Epithelial cell of esophagus (primary cell): Measurements from ENCODE around the gene ZNF236.

Source experiments
- DNase-seq: peaks from one replicate; pipeline ENCODE4 v3.0.0; 2010; ENCODE audit warnings: low read depth
- H3K4me3 ChIP-seq: 2 replicates; pipeline ENCODE4 v1.5.1; 2011; ENCODE audit warnings: mild to moderate bottlenecking, low read length, control low read depth
- TF ChIP-seq, protein P1 (sequence below): IDR thresholded peaks from 2 replicates; pipeline ENCODE4 v1.5.1; 2011; ENCODE audit warnings: low read depth, mild to moderate bottlenecking, low read length, control low read depth, inconsistent platforms; ENCODE audit not compliant: insufficient read depth; ENCODE audit errors: missing control alignments

Gene ZNF236

DNA sequence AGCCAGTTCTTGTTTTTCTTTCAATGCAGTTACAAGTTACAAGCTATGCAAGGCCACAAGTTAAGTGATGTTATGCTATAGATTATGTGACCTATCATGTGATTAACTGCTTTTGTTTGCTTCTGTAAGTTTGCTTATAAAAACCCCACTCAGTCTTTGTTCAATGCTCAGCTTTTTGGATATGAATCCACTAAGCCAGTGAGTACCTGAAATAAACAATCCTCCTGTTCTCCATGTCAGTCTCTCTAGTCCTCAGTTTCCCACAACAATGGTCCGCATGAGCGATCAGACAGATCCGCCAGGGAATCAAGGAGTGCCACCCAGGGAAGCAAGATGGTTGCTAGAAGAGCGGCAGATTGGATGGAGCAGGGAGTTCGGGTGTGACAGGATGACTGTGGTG lies 30.7 kb upstream of the ZNF236 start:
- DNase-seq = no peak
- TF ChIP-seq, protein P1, sequence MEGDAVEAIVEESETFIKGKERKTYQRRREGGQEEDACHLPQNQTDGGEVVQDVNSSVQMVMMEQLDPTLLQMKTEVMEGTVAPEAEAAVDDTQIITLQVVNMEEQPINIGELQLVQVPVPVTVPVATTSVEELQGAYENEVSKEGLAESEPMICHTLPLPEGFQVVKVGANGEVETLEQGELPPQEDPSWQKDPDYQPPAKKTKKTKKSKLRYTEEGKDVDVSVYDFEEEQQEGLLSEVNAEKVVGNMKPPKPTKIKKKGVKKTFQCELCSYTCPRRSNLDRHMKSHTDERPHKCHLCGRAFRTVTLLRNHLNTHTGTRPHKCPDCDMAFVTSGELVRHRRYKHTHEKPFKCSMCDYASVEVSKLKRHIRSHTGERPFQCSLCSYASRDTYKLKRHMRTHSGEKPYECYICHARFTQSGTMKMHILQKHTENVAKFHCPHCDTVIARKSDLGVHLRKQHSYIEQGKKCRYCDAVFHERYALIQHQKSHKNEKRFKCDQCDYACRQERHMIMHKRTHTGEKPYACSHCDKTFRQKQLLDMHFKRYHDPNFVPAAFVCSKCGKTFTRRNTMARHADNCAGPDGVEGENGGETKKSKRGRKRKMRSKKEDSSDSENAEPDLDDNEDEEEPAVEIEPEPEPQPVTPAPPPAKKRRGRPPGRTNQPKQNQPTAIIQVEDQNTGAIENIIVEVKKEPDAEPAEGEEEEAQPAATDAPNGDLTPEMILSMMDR = no peak
- H3K4me3 ChIP-seq = no peak overlapping the region

DNA sequence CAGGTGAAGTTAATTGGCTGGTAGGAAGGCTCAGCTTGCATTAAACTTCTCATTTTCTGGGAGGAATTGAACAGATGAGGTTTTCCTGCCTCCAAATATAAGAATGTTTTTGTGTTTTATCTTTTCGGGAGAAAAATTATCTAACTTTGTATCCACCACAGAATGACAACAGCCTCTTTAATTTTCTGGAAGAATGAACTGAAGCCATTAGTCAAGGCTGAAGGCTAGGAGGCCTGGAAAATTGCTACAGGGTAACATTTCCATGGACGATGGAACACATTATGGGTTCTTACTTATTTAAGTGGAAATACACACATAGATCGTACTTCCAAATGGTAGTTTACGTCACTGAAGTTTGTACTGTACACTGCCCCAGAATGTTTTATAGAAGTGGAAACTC lies 28.0 kb upstream of the ZNF236 start:
- DNase-seq = no peak
- TF ChIP-seq, protein P1 = no peak

DNA sequence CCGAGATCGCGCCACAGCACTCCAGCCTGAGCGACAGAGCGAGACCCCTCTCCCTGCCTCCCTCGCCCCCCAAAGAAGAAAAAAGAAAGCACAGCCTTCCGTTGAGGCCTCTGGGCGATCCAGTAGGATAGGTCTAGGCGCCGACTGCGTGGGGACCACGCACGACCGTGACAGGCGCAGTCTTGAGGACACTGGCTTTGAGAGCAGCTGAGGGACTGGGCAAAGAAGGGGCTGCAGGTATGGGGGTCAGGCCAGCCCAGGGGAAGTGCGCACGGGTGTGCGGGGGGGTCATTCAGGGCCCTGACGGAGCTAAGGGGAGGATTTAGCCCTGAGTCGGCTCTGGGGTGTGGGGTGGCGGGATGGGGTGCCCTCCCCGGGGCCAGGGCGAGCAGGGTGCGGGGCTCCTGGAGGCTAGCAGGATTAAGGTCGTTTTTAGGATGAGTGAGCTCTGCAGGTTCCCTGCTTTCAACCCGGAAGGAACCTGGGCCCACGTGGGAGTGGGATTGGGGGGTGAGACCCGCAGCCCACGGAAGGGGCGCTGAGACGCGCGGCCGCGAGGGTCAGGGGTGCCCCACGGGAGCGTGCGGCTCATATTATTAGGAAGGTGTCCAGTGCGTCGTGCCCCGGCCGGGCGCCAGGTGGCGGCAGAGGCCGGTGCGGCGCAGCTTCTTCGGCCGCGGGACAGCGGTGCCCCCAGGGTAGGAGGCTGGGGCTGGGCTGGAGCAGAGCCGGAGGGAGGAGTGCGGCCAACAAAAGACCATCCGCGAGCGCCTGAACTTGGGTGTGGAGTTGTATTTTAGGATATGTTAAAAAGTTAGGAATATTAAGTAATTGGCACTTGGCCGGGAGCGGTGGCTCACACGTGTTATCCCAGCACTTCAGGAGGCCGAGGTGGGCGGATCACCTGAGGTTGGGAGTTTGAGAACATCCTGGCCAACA lies 20.5 kb upstream of the ZNF236 start:
- peak; percentile 63 for DNase-seq
- peak overlapping the region; percentile 35 for H3K4me3 ChIP-seq
- TF ChIP-seq, protein P1 = peak; percentile 57

More for the DNA sequence above, 28.0 kb upstream of the ZNF236 start:
- no peak overlapping the region for H3K4me3 ChIP-seq

DNA sequence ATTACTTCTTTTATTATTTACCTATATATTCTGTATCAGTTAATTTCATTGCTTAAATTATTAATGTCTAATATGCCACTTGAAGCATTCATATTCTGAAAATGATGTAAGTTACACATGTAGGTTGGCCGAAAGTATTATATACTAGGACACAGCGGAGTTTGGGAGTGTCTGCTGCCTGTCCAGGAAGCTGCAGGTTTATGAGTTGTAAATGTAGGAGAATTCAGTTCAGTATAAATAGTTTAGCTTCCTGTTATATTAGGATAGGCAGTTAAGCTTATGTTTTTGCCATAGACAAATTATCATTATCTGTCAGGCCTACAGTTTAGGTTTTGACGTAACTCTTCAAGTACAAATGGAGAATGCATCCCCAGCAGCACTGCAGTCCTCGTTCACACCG lies 18.9 kb upstream of the ZNF236 start:
- no peak overlapping the region for H3K4me3 ChIP-seq
- no peak for DNase-seq
- TF ChIP-seq, protein P1 = no peak

DNA sequence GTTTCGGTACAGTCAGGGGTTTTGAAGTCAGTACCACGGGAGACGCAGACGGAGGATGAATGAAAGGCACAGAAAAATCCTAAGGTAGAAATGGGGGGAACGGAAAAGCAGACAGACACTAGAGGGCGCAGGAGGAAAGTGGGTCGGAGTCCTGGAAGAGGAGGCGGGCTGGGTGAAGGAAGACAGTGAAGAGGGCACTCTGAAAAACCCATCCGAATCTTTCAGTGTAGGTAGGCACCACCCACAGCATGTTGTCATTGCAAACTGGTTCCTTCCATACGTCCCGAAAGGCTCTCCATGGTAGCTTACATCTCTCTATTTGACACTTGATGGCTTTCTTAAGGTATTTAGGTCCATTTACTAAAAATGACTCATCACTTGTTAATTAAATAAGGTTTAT lies 18.5 kb upstream of the ZNF236 start:
- no peak overlapping the region for H3K4me3 ChIP-seq
- peak; percentile 73 for DNase-seq
- TF ChIP-seq, protein P1 = peak; percentile 90

DNA sequence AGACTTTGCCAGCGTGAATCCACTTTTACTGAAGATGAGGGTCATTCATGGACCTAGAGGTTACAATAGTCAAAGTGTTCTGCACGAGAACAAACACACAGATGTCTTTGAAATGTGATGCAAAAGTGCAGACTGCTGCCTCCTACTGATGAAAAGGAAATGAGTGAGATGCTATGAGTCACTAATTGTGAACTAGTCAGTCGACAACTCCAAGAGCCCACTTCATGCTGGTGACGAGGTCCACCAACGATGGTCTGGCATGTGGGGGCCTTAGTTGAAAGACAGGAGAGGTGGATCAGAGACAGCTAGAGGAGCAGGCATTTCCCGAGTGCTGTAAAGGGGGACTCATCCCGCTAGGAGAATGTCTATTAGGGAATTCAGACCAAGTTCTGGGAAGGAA lies 17.1 kb upstream of the ZNF236 start:
- TF ChIP-seq, protein P1 = peak; percentile 12
- DNase-seq = peak; percentile 74
- no peak overlapping the region for H3K4me3 ChIP-seq
